Superior temporal gyrus (tissue), 1 donor: Measurements from ENCODE around the gene VPS37B.

Experiments
- DNase-seq: peaks from one replicate; pipeline ENCODE4 v3.0.0-alpha.2; 2016; ENCODE audit errors: extremely low spot score

VPS37B gene

DNA sequence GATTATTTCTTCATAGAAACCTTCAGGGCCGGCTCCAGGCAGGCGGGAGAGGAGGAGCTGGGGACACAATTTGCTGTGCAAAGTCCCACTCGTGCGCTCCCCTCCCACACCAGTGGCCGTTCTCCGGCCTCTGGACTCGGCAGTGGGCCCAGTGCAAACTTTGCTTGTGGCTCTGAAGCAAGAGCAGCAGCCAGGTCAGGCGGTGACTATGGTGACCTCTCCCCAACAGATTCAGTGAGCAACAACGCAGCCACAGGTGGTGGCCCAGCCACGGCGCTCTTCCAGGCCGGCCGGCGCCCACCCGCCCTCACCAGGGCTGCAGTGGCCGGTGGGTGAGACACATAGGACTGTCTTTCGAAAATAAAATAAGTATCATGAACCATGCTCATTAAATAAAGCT, 29.5 kb downstream of the VPS37B start:
- DNase-seq, result no peak

GRCh38 chr12:122865268-122866231, 30.4 kb downstream of the VPS37B start:
- DNase-seq, result no peak

DNA sequence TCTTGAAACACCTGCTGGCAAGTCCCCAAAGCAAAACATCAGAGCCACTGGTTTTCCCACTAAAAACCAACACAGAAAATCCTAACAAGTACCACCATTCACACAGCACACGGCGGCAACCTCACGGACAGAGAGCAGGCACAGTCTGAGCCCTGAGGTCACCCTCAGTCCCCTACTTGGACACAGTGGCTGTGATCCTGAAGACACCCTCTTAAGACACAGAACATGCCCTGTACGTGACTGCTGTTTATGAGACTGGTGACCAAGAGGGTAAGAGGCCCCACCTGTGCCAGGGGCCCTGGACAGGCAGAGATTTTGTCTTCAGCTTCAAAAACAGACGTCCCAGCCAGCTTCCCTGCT, 31.1 kb downstream of the VPS37B start:
- no peak for DNase-seq

- DNase-seq, result no peak
These were observed 32.8 kb downstream of the VPS37B start for GRCh38 chr12:122862872-122863701.

DNA sequence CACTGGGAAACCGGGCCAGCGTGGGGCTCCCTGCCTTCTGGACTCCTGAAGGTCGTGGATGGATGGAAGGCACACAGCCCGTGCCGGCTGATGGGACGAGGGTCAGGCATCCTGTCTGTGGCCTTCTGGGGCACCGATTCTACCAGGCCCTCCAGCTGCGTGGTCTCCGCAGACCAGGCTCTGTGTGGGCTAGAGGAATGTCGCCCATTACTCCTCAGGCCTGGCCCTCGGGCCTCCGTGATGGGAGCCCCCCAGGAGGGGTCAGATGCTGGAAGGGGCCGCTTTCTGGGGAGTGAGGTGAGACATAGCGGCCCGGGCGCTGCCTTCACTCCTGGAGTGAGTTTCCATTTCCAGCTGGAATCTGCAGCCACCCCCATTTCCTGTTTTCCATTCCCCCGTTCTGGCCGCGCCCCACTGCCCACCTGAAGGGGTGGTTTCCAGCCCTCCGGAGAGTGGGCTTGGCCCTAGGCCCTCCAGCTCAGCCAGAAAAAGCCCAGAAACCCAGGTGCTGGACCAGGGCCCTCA, 33.8 kb downstream of the VPS37B start:
- no peak for DNase-seq

DNA sequence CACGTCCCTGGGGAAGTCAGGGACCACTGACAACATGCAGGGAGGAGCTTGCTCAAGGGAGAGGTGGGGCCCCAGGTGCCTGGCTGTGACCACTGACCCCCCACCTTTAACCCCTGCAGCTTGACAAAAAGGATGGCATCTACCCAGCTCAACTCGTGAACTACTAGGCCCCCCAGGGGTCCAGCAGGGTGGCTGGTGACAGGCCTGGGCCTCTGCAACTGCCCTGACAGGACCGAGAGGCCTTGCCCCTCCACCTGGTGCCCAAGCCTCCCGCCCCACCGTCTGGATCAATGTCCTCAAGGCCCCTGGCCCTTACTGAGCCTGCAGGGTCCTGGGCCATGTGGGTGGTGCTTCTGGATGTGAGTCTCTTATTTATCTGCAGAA, 34.3 kb downstream of the VPS37B start:
- no peak for DNase-seq

GRCh38 chr12:122860854-122861586, 34.9 kb downstream of the VPS37B start:
- DNase-seq, result no peak

- DNase-seq, result peak; percentile 92
These were observed 35.7 kb downstream of the VPS37B start for GRCh38 chr12:122860040-122860853.

DNA sequence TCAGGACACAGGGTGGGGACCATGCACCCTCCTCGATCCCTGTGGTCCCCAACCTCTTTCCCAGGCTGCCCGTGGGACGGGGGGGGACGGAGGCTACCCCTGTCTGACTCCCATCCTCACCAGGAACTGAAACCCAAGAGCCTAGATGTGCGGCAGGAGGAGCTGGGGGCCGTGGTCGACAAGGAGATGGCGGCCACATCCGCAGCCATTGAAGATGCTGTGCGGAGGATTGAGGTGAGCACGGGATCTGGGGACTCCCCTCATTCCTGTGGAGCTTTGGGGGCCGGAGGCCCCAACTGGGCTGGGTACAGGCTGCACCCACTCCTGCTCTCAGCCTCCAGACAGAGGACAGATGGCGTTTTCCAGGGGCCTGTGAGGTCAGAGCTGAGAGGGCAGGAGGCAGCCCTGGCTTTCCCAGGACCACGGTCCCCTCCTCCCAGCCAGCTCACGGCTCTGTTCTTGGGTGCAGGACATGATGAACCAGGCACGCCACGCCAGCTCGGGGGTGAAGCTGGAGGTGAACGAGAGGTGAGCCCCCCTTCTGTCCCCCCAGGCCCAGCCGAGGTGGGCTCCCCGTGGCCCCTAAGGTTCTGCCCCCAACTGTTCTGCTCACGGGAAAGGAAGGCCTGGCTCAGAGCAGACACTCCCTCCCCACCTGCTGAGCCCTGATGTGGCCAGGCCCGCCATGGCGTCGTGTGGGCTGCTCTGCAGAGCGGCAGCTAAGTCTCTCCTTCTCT, 36.5 kb downstream of the VPS37B start:
- no peak for DNase-seq

GRCh38 chr12:122858591-122859302, 37.2 kb downstream of the VPS37B start:
- no peak for DNase-seq

- DNase-seq, result no peak
These were observed 37.8 kb downstream of the VPS37B start for GRCh38 chr12:122858171-122858570.

- DNase-seq, result no peak
These were observed 38.8 kb downstream of the VPS37B start for GRCh38 chr12:122856999-122857671.

DNA sequence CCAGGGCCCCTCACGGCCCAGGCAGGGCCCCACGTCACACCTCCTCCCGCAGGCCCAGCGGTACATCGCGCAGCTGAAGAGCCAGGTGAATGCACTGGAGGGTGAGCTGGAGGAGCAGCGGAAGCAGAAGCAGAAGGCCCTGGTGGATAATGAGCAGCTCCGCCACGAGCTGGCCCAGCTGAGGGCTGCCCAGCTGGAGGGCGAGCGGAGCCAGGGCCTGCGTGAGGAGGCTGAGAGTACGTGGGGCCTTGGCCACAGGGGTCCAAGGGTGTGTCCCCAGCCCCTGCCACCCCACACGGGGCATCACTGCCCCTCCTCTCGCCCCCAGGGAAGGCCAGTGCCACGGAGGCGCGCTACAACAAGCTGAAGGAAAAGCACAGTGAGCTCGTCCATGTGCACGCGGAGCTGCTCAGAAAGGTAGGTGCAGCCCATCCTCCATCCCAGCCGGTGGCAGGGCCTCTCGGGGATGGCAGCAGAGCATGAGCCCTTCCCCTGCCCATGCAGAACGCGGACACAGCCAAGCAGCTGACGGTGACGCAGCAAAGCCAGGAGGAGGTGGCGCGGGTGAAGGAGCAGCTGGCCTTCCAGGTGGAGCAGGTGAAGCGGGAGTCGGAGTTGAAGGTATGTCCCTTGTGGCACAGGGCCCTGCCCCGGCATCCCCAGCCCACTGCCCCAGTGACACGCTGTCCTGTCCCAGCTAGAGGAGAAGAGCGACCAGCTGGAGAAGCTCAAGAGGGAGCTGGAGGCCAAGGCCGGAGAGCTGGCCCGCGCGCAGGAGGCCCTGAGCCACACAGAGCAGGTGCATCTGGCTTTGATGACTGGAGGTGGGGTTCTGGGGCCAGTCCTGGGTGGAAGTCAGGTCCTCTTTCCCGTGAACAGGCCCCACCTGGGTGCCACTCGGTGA, 39.7 kb downstream of the VPS37B start:
- no peak for DNase-seq

DNA sequence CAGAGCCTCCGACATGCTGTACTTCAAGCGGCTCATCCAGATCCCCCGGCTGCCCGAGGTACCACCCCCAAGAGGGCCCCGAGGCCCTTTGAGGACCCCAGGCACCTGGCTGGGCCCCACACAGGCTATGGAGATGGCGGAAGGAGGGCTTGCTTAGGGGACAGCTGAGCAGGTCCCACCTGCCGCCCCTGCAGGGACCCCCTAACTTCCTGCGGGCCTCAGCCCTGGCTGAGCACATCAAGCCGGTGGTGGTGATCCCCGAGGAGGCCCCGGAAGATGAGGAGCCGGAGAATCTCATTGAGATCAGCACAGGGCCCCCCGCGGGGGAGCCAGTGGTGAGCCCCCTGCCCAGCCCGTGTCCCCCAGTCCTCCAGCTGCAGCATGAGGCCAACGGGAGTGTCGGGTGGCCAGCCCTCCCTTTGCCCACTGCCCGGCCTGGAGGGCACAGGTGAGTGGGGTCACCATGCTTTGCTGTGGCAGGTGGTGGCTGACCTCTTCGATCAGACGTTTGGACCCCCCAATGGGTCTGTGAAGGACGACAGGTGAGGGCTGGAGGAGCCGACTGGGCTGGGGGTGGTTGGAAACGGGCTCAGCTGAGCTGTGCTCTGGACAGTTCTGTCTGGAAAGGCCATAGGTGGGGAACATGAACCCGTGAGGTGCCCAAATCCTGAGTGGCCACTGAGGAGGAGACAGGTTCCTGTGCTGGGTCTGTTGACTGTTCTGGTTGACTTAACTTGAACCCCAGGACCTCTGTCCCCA, 40.7 kb downstream of the VPS37B start:
- no peak for DNase-seq

GRCh38 chr12:122854554-122854953, 41.4 kb downstream of the VPS37B start:
- DNase-seq, result no peak

DNA sequence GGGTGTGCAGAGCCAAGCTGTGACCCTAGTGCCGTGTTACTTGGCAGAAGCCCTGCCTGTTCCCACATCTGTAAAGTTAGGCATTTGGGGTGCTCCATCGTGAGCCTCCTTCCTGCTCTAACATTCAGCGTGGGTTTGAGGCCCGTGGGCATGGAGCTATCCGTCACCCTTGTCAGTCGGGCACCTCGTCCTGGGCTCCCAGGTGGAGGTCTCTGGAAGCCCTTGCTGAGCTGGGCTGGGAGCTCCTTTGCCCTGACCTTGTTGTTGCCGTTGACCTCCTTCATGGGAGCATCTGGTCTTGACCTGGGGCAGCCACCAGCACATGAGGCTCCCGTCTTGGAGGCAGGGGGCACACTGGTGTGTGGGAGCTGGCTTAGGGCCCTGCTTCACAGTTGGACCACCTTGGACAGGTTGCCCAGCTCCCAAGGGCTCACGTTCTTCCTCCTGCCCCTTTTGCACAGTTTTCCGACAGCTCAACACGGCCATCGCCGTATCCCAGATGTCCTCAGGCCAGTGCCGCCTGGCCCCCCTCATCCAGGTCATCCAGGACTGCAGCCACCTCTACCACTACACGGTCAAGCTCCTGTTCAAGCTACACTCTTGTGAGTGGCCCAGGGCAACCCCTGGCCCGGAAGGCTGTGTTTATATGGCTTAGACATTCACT, 42.2 kb downstream of the VPS37B start:
- no peak for DNase-seq
